ENCODE data around the gene MUC5B.
A peak's percentile ranks its signal among the peaks of the same experiment; 100 is the strongest.

MUC5B gene

GRCh38 chr11:1302041-1302460 is 79.2 kb downstream of the MUC5B start:
- peak; percentile 34 for DNase-seq

DNA sequence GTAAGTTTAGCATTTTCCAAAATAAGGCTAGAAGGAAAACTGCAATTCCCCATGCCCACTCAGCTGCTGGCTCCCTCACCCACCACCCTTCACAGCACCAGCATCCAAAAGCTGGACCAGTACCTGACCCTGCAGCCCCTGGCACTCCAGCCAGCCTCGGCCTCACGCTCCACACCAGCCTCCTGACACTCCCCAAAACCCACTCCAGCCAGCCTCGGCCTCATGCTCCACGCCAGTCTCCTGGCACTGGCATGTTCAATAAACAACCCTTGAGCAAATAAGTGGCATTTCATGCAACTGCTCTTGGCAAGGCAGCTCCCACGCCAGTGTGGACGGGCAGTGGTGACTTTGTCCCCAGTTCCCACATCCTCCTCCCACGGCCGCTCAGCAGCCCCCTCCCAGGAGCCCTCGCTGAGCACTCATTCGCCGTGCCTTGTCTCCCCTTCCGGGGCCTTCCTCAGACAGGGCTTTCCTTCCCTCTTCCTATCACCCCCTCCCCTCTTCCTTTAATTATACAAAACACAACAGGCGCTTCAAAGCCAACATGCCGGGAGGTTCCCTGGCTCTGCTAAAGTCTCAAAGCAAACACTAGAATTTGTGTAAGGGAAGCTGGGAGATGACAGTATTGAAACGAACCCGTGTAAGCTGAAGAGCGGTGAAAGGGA is 79.7 kb downstream of the MUC5B start:
- DNase-seq: peak; percentile 35

- DNase-seq: peak; percentile 52
Measured at GRCh38 chr11:1303126-1303821, 80.4 kb downstream of the MUC5B start.

DNA sequence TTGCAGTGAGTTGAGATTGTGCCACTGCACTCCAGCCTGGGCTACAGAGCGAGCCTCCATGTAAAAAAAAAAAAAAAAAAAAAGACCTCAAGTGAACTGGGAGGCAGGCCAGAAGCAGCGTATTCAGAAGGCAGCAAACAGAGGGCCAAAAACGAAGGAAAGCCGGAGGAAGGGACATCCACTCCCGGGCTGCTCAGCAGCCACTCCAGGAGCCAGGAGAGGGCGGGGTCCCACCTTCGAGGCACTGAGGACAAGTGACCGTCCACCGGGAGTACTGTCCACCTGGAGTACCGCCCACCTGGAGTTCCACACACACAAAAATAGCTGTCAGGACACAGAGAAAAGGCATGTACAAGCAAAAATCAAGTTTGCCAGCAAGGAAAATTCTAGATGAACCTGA is 81.1 kb downstream of the MUC5B start:
- DNase-seq: no peak

DNA sequence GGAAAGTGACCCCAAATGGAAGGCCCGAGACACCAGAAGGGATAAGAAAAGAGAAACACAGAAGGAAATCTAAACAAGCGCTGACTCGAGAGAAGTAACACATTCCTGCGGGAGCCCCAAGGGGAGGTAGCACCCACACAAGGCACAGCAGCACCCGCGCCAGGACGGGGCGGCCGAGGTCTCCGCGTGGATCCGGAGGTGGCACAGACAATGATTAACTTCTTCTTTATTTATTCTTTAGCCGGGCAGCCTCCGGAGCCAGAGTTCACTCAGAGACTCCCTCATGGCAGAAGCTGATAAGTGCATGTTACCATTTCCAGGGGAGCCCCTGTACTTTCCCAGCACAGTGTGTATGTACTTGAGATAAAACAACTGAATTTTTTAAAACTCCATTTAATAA is 81.5 kb downstream of the MUC5B start:
- DNase-seq: peak; percentile 42

GRCh38 chr11:1305063-1305495 is 82.2 kb downstream of the MUC5B start:
- DNase-seq: peak; percentile 36

DNA sequence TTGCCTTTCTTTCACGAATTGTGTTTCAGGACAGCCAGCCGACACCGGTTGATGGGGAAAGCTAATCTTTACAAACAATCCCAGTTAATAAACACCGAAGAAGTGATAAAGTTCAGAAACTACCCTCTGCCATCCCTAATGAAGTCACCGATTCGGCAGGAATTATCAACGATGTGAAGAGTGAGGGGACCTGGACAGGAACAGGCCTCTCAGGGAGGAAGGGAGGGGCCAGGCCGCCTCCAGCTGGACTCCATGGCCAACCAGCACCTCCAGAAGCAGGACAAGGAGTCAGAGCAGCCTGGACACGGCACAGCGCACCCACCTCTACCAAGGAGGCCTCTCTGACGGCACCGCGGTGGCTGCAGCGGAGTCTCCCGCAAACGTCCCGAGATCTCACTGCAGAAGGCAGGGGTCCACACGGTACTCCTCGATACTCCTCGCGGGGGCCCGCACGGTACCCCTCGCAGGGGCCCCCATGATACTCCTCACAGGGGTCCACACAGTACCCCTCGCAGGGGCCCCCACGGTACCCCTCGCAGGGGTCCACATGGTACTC is 82.7 kb downstream of the MUC5B start:
- DNase-seq: peak; percentile 40

- DNase-seq: peak; percentile 47
Measured at GRCh38 chr11:1306186-1307162, 83.6 kb downstream of the MUC5B start.

GRCh38 chr11:1307163-1307870 is 84.5 kb downstream of the MUC5B start:
- peak; percentile 56 for DNase-seq

DNA sequence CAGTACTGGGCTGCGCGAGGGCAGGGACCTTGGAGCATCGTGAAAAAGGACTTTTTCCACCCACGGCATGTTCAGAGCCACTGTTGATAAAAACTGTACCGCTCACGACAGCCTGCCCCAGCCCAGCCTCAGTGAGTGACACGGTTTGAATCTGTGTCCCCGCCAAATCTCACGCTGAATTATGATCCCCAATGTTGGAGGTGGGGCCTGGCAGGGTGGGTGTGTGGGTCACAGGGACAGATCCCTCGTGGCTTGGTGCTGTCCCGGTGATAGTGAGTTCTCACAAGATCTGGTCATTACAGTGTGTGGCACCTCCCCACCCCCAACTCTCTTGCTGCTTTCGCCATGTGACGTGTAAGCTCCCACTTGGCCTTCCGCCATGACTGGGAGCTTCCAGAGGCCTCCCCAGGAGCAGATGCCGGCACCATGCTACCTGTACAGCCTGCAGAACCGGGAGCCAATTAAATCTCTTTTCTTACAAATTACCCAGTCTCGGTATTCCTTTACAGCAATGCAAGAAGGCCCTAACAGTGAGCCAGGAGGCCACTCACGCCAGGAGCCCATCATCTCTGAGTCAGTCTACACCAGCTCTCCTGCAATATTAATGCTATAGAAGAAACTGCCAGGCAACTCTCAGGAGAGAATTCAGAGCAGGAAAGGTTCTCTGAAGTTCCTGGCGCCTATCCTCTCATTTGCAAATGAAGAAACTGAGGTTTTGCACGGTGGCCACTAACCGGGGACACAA is 85.3 kb downstream of the MUC5B start:
- DNase-seq: peak; percentile 49

GRCh38 chr11:1308743-1309497 is 86.1 kb downstream of the MUC5B start:
- DNase-seq: no peak

DNA sequence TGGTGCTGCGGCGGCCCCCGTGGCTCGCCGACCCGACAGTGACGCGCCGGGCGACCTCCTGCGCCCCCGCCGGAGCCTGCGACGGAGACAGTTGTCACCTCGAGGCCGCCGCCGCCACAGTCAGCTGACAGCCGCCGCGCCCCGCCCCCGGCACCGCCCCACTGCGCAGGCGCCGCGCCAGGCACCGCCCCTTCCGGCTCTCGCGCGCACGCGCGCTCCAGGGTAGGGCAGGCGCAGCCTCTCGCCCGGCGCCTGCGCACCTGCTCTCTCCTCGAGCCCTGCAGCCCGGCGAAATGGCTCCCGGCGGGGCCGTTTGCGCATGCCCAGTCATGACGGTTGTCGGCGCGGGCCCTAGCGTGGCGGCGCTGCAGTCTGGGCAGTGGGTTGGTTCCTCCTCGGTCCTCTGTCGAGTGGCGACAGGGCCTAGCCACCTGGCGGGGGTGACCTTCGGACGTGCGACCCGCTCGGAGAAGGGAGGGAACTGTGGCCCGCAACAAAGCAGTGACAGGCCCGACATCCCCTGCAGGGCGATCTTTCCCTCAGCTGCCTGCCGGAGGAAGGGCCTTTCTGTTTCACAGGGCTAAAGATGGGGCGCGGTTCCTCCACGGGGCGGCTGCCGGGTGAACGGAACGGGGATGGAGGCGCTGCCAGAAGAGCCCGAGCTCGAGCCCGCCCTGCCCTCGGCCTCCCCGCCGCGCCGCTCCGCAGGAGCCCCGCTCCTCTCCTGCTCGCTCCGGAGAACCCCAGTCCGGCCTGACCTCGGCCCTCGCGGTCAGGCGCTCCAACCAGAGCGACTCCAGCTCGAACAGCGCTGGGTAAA is 86.8 kb downstream of the MUC5B start, which contains the start of gene TOLLIP:
TSS of gene TOLLIP (minus strand) at position 135 of the 820 bp plus-strand sequence. CDS start at position 1, 134 bp downstream.
- DNase-seq: peak; percentile 99

- DNase-seq: no peak
Measured at GRCh38 chr11:1310318-1310687, 87.4 kb downstream of the MUC5B start.

GRCh38 chr11:1310772-1311468 is 88.1 kb downstream of the MUC5B start:
- DNase-seq: peak; percentile 73

Data from activated CD8-positive, alpha-beta memory T cell treated with anti-CD3 and anti-CD28 coated beads, Interleukin-2, amount 50 U/mL, for 48 hours (primary cell).